Activated gamma-delta T cell treated with Interleukin-2 at 50 U/mL for 16 hours (primary cell): Measurements from ENCODE around the gene PRPF40B.
"Not testable (repeated sequence)": the region's sequence is repeated elsewhere in the genome, so short reads cannot be mapped to it uniquely, and the experiment has no call there.

ENCODE experiments used
- DNase-seq: peaks from one replicate; pipeline ENCODE4 v3.0.0-alpha.2; 2020

Gene PRPF40B

DNA sequence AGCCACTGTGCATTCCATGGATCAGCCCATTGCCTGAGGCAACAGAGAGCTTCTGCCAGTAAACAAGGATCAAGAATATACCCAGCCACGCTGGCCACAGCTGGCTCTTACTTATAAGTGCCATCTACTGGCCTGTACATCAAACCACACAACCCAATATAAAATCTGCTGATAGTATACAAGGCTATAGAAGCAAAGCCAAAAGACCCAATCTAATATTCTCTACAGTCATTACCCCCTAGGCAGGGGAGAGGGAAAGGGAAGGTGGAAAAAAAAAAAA is 13.5 kb upstream of the PRPF40B start:
- DNase-seq = no peak

DNA sequence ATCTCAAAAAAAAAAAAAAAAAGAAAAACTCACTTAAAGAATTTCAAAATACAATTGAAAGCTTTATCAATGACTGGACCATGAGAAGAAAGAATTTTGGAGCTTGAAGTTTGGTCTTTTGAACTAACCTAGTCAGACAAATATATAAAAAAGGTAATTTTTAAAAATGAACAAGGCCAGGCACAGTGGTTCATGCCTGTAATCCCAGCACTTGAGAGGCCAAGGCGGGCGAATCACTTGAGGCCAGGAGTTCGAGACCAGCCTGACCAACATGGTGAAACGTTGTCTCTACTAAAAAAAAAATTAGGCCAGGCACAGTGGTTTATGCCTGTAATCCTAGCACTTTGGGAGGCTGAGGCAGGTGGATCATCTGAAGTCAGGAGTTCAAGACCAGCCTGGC is 12.6 kb upstream of the PRPF40B start:
- DNase-seq = not testable (repeated sequence)

DNA sequence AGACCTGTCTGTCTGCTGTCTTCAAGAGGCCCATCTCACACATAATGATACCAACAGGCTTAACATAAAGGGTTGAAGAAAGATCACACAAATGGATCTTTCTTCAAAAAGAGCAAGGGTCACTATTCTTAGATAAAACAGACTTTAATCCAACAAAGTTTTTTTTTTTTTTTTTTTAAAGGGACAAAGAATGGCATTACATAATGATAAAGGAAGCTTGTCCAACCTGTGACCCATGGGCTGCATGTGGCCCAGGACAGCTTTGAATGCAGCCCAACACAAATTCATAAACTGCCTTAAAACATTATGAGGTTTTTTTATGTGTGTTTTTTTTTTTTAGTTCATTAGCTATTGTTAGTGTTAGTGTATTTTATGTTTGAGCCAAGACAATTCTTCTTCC is 11.2 kb upstream of the PRPF40B start:
- no peak for DNase-seq

DNA sequence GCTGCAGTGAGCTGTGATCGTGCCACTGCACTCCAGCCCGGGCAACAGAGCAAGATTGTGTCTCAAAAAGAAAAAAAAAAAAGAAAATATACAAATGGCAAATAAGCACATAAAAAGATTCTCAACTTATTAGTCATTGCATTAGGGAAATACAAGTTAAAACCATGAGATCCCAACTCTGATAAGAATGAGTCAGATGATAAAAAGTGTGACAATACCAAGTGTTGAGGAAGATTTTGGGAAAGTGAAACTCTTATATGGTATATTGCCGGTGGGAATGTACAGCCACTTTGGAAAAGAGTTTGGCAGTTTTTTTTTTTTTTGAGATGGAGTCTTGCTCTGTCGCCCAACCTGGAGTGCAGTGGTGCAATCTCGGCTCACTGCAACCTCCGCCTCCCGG is 7.6 kb upstream of the PRPF40B start:
- no peak for DNase-seq

DNA sequence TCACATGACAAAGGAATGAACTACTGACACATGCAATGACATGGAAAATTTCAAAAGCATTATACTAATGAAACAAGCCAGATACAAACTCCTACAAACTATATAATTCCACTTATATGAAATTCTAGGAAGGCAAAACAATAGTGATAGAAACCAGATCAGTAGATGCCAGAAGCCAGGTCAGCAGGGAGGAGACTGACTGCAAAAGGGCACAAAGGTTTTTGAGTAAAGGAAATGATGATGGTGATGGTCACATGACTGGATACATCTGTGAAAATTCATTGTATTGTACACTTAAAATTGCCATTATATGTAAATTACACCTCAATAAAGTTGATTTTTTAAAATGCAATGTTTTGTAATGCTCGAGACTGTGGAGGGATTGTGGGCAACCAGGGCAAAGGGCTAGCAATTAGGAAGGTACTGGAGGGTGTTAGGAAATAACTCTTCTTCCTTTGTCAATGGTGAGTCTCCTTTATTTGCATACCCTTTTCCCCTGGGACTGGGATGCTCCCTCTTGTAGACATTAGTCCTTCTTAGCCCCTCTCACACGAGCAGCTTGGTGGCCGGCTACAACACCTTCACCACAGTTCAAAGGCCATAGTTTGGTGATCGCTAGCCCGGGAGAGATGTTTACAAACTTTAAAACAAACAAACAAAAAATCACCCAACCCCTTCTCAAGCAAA is 6.7 kb upstream of the PRPF40B start:
- no peak for DNase-seq

DNA sequence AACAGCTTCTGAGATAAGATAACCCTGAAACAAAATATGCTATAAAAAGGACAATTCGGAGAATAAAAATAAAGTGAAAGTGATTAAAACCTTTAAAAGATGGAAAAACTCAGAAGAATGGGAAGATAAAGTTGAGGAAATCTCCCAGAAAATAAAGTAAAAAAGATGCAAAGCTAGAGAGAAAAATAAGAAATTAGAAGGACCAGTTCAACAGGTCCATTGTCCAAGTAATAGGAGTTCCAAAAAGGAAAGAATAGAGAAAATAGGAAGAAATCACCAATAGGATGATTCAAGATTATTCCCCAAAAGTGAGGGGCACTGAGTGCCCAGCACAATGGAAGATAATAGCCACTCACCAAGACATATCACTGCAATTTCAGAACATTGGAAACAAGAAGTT is 4.8 kb upstream of the PRPF40B start:
- no peak for DNase-seq

DNA sequence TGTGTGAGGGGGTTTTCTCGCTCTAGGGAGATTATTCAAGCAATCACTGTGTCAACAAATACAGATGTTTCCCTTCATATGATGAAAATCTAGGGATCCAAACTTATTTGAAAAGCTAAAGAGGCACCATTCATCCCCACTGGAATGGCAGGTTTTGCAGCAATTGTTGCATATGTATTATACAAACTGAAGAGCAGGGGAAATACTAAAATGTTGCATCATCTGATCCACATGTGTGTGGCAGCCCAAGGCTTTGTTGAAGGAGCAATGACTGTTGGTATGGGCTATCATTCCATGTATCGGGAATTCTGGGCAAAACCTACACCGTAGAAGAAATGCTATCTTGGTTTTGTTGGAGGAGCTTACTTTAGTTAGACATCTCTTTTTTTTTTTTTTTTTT is 4.1 kb upstream of the PRPF40B start:
- DNase-seq = no peak

GRCh38 chr12:49621651-49622500 is 1.5 kb upstream of the PRPF40B start:
- no peak for DNase-seq

DNA sequence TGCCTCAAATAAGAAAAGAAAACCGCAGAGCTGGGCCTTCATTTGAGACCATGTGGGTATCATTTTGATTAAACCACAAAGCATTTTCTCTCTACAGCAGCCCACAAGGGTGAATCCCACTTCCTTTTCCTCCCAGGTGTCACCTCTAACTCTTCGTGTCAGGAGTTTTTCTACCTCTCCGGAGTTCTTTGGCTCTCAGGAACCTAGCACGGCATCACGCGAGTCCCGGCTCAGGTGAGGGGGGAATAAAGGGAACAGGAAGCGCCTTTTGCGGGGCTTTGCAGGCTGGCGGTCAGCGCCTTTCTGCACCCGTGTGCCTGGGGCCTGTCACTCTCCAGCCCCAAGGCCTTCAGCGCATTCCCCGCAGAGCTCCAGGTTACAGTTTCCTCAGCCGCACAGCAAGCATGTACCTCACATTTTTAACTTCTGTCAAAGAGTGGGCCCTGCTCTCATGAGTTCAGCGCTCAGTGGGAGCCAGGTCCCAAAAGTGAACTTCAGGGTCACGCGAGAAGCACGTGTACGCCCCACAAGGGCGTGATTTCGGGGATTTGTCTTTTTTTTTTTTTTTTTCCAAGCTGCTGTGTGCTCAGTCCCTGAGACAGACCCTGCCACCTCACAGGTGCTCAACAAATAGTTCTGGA is 740 bp upstream of the PRPF40B start:
- DNase-seq = peak; percentile 49

DNA sequence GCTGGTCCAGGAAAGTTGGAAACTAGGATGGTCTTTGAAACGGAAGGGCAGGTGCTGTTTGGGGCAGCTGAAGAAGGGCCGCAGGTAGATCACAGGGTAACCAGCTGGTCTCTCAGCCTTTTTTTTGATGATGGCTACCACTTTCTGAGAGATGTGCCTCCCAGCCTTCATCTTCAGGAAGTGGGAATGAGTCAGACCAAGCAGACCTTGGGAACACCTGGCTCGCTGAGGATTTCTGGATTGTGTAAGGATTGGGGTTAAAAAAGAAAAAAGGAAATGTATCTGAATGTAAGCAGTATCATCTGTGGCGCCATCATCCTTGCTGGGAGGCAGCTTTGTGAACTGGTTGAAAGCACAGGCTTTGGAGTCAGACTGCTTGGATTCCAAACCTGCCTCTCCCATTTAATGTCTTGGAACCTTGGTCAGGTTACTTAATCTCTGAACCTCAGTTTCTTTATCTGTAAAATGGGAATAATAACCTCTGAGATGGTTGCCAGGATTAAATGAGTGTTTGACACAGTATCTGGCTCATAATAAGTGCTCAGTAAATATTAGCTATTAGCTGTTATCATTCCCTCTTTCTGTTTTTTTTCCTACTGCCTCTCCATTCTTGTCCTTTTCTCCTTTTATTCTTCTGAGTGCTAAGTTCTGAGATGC is 1.7 kb downstream of the PRPF40B start:
- DNase-seq = no peak

GRCh38 chr12:49626169-49626835 is 2.9 kb downstream of the PRPF40B start:
- DNase-seq = no peak

DNA sequence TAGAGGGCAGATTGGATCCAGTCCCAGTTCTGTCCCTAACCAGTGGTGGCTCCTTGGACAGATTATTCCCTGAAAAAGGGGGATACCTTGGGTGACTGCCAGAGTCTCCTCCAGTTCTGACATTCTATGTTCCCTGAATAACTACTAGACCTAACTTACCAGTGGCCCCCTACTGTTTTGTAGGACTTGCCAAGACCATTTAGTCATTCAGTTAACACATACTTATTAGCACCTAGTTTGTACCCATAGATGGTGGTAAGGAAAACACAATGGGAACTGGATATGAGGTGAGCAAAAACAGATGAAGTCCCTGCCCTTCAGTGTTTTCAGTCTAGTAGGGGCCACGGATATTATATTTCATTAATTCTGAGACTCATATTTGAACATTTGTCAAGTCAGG is 3.5 kb downstream of the PRPF40B start:
- no peak for DNase-seq

- DNase-seq = no peak
Measured at GRCh38 chr12:49627752-49628360, 4.5 kb downstream of the PRPF40B start.

- no peak for DNase-seq
Measured at GRCh38 chr12:49631336-49631907, 8.1 kb downstream of the PRPF40B start.

- DNase-seq = no peak
Measured at GRCh38 chr12:49632401-49632800, 9.0 kb downstream of the PRPF40B start.

DNA sequence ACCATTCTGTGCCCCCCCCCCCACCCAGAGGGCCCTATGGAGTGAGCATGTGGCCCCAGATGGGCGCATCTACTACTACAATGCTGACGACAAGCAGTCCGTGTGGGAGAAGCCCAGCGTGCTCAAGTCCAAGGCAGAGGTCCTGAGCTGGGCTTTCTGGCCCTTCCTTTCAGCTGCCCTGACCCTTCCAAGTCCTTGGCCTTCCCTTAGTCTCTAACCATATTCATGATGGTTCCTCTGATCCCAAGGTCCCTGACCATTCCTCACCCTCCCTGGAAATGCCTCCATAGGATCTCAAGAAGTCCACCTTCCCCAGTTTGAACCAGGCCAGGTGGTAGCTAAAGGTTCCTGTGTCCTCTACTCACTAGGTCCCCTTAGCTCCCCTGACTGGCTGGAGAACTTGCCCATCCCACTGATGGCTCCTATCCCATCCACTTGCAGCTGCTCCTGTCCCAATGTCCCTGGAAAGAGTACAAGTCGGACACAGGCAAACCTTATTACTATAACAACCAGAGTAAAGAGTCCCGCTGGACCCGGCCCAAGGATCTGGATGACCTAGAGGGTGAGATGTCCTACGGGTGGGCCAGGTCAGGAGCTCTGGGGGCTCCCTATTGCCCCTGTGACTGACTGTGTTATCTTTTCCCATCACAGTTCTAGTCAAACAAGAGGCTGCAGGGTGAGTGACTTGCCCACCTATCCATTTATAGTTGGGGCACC is 9.8 kb downstream of the PRPF40B start:
- DNase-seq = no peak

- no peak for DNase-seq
Measured at GRCh38 chr12:49633703-49634345, 10.5 kb downstream of the PRPF40B start.

DNA sequence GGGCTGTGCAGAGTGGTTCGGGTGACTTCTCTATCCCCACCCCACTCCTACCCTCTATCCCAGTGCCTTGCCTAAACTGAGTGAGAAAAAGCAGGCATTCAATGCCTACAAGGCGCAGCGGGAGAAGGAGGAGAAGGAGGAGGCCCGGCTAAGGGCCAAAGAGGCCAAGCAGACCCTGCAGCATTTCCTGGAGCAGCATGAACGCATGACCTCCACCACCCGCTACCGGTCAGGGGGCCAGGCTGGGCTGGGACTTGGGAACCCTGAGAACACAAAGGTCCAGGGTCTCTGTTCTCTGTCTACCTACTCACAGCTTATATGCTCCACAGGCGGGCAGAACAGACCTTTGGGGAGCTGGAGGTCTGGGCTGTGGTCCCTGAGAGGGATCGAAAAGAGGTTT is 11.7 kb downstream of the PRPF40B start:
- DNase-seq = no peak

GRCh38 chr12:49635656-49636055 is 12.3 kb downstream of the PRPF40B start:
- DNase-seq = no peak

GRCh38 chr12:49636574-49636973 is 13.2 kb downstream of the PRPF40B start:
- DNase-seq = no peak
